RKO (cell line): ENCODE results near the gene IL31.
A peak's percentile ranks its signal among the peaks of the same experiment; 100 is the strongest.
"Not testable (repeated sequence)": the region's sequence is repeated elsewhere in the genome, so short reads cannot be mapped to it uniquely, and the experiment has no call there.

Experiments
- DNase-seq: peaks from one replicate; pipeline ENCODE4 v3.0.0-alpha.2; 2016; ENCODE audit warnings: low spot score

The IL31 gene

DNA sequence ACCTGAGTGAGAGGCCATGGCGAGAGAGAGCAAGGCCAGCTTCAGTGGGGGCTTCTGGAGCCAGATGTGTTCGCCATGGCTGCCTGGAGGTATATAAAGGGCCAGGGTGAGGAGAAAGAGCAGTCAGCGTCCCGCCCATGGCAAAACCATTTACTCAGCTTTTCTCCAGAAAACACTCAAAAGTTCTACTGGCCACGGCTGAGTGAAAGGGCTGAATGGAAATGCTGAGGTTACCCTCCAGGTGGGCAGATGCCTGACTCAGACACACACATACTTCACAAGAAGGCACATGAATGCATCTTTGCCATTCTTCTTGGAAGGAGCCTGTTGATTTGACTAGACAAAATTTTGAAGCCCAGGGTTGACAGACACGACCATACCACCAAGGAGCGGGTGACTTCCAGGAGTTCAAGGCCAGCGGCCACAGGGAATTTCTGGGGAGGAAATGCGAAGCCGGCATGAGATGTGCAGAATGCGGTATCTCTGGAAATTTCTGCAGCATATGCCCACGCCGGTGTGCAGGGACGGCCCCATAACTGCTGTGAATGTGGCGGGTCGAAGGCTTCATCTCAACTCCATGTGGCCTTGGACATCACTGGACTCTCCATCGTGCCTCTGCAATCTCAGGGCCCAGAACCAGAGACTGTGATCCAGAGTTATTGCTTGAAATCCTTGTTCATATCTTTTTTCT, at the start of gene IL31:
Gene IL31, minus strand, starts transcription at position 67 of the 691 bp plus-strand sequence. Its CDS starts 49 bp downstream, at position 18.
- no peak for DNase-seq

DNA sequence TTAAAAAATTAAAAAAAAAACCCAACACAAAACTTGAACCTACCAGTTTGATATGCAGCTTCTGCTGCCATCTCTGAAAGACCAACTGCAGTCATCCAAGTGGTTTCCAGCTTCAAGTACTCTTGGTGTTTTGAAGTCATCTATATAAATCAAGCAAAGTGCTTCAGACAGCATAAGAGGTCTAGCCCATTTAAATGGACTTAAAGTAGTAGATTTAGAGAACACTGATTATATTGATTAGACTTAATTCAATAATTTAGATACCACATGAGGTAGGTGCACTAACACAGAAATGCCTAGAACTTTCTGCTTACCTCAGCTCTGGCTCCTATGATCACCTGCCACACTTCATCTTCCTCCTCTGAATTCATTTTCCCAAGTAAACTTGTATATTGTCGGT, 42.4 kb upstream of the IL31 start:
- no peak for DNase-seq

DNA sequence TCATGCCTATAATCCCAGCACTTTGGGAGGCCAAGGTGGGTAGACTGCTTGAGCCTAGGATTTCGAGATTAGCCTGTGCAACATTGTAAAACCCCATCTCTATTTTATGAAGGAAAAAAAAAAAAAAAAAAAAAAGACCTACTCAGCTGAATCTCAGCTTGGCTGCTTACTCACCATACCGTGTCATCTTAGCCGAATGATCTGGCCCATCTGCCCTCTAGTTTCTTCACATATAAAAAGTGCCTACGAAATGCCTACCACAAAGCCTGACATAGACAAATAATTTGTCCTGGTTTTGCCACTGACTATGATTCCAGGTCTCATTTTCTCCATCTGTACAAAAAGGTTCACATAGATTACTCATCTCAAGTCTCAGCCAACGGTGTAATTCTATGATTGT, 41.8 kb upstream of the IL31 start:
- peak; percentile 47 for DNase-seq

DNA sequence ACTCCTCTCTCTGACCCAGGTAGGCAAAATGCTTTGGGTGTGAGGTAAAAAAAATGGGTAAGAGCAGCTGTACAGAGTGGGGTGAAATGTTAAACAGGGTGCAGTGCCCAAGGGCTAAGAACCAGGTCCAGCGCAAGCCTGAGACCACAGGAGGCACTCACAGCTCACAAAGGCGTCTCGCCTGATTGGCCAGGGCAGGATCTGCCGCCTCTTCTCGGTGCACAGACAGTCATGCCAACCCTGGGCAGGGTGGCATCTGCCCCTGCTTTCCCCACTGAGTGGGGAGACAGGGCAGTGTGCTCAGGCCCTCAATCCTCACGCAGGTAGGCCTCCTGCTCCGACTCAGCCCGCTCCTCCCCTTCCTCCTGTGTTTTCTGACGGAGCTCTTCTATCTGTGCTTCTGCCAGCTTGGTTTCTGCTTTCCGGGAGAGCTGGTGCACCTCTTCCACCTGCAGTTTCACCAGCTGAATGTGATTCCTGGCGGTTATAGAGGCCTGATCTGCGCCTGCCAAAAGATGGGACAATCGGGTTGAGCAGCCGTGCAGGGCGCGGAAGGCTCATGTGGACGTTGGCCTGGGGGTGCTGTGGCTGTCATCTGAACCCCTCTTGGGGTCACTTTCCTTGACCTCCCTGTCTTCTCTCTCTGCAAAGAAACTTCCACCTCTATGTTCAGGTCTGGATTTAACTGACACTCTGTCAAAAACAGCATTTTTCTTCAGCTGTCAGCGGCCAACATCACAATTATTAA, 34.2 kb upstream of the IL31 start:
- no peak for DNase-seq

DNA sequence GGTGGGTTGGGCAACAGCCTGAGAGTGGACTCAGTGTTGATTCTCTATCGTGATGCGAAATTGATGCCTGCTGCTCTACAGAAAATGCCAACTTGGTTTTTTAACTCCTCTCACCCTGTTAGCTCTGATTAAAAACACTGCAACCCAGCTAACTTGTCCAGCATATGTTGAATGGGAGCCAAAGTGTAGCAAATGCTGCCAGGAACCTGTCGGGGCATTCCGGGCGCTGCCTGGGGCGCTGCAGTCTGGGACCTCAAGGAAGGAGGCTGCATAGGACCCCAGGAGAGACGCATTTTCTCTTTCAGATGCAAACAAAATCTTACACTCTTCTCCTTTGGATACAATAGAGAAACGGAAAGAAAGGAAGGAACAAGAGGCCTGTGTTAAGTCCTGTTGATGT, 33.4 kb upstream of the IL31 start:
- no peak for DNase-seq

DNA sequence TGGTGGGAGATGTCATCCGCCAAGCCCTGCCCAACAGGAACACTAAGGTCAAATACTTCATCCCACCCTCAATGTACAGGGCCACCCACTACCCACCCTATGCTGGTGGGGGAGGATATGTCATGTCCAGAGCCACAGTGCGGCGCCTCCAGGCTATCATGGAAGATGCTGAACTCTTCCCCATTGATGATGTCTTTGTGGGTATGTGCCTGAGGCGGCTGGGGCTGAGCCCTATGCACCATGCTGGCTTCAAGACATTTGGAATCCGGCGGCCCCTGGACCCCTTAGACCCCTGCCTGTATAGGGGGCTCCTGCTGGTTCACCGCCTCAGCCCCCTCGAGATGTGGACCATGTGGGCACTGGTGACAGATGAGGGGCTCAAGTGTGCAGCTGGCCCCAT, 33.0 kb upstream of the IL31 start:
- DNase-seq, result no peak

DNA sequence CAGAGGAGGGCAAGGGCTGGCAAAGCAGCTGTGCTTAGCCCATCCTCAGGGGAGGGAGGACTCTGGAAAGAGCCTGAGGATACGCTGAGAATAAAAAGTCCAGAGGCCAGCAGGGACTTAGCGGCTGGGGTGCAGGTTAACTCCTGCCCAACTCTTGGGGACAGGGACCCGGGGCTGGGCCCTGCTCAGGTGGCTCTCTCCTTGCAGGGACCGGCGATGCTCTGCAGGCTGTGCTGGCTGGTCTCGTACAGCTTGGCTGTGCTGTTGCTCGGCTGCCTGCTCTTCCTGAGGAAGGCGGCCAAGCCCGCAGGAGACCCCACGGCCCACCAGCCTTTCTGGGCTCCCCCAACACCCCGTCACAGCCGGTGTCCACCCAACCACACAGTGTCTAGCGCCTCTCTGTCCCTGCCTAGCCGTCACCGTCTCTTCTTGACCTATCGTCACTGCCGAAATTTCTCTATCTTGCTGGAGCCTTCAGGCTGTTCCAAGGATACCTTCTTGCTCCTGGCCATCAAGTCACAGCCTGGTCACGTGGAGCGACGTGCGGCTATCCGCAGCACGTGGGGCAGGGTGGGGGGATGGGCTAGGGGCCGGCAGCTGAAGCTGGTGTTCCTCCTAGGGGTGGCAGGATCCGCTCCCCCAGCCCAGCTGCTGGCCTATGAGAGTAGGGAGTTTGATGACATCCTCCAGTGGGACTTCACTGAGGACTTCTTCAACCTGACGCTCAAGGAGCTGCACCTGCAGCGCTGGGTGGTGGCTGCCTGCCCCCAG, 32.3 kb upstream of the IL31 start:
- DNase-seq, result no peak

DNA sequence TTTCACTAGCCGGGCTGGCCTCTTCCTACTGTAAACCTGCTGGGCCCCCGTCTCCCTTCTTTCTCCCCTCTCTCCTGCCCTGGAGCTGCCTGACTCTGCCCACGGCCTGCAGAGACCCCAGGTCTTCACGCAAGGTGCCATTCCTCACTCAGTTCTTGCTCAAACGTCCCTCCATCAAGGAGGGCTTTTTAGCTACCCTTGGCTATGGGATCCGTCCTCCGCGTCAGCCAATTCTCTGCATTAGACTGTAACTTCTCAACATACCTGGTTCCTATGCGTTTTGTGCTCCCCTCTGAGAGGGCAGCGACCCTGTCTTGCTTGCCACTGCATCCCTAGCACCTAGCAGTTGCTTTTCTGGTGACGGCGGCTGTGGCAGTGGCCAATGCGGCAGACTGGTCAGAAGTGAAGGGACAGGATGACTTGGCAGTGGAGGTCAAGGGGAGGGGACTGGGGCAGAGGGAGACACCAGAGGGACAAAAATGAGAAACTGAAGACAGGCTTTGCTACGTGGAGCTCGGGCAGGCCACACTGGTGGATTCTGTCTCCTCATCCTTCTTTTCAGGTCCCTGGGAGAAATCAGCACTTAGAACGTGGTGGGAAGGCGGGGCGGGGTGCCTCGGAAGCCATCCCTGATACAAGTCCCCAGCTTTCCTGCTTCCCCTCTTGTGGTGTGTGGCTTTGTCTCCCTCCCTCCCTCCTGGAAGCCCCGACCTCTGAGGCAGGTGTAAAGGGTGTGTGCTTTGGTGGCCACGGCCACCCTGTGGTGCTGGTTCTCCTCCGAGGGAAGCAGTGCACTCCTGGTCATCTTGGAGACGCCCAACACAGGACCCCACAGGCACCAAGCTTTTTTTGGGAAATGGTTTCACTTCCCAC, 31.3 kb upstream of the IL31 start:
- DNase-seq, result no peak

DNA sequence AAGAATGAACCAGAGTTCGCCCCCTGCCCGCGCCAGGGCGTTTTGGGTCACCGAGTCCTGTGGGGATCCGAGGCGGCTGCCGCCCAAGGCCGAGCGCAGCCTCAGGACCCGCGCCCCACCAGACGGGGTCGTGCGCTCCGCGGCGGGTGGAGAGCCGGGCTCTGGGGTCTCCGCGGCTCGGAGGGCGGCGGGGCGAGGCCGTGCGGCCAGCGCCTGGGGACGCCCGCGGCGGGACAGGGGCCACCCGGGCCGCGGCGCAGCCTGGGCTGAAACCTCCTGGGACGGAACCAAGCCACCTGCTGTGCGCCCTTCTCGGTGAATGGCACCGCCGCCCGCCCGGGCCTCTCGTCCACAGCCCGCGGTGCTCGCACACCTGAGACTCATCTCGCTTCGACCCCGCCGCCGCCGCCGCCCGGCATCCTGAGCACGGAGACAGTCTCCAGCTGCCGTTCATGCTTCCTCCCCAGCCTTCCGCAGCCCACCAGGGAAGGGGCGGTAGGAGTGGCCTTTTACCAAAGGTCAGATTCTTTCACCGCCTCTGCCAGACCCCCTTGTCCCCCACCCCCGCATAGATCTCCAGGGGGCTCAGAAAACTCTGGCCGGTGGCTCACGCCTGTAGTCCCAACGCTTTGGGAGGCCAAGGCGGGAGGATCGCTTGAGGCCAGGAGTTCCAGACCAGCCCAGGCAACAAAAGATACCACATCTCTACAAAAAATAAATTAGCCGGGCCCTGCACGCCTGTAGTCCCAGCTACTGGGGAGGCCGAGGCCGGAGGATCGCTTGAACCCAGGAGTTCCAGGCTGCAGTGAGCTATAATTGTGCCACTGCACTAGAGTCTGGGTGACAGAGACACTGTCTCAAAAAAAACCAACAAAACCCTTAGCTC, 30.4 kb upstream of the IL31 start:
- no peak for DNase-seq

DNA sequence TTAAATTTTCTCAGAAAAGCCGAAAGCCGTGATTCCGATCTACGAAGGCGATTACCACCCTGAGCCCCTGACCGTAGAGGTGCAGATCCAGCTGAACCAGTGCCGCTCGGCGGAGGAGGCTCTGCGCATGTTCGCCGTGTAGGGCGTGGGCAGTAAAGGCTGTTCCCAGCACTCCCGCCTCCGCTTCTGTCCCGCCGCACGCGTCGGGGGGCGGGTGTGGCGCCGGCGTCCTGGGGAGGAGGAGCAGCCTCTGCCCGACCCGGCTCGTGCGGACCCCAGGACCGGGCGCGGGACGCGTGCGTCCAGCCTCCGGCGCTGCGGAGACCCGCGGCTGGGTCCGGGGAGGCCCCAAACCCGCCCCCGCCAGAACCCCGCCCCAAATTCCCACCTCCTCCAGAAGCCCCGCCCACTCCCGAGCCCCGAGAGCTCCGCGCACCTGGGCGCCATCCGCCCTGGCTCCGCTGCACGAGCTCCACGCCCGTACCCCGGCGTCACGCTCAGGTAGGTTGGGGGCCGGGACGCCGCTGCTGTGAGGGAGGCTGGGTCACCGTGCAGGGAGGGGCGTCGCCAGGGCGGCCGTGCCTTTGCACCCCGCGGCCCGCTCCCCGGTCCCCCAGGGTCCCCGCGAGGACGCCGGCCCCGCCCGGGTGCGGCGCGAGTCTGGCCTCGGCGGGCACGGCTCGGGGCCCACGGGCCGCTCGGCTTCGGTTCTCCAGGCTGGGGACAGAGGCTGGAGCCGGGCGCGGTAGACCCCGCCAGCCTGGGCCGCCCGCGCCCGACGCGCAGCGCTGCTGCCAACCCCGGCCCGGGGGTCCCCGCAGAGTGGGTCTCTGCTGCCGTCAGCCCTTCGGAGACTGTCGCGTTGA, 29.5 kb upstream of the IL31 start, which contains the start of gene B3GNT4:
Gene B3GNT4, plus strand, starts transcription at position 409 of the 866 bp plus-strand sequence. CDS start 910 bp downstream, outside the sequence.
- no peak for DNase-seq

DNA sequence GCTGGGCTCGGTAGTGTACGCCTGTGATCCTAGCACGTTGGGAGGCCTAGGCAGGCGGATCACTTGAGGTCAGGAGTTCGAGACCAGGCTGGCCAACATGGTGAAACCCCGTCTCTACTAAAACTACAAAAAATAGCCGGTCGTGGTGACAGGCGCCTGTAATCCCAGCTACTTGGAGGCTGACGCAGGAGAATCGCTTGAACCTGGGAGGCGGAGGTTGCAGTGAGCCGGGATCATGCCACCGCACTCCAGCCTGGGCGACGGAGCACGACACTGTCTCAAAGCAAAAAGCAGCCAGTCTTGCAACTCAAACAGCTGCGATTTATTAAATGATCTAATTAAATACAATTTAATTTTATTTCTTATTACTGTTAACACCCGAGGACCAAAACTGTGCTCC, 28.8 kb upstream of the IL31 start:
- DNase-seq, result not testable (repeated sequence)

DNA sequence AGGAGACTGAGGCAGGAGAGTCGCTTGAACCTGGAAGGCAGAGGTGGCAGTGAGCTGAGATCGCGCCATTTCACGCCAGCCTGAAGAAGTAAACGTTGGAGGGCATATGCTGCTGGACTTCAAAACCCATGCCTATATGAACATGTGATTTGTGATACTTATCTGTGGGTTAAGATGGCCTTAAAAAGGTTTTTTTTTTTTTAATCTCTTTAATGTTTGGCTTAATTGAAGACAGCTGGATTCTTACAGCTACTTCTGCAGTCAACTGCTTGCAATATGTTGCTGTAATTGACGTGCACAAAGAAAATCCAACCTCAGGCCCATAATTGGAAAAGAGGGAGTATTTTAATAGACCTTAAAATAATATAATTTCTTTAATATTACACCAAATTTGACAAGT, 28.0 kb upstream of the IL31 start:
- DNase-seq, result no peak

DNA sequence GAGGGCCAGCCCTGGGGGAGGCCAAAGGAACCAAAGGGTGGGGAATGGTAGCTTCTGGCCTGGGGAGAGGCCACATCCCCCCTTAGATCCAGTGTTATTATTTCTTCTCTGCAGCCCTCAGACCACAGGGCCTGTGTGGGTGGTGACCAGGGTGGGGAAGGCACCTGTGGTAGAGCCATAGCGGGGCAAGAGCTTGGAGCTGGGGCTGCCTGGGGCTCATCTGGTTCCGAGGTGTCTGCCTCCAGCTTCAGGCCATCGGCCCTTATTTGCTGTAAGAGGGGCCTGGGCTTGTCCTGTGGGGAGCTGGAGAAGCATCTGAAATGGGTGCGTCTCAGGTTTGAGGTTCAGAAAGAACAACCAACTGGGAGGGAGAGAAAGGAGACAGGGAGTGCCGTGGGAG, 27.4 kb upstream of the IL31 start:
- no peak for DNase-seq

DNA sequence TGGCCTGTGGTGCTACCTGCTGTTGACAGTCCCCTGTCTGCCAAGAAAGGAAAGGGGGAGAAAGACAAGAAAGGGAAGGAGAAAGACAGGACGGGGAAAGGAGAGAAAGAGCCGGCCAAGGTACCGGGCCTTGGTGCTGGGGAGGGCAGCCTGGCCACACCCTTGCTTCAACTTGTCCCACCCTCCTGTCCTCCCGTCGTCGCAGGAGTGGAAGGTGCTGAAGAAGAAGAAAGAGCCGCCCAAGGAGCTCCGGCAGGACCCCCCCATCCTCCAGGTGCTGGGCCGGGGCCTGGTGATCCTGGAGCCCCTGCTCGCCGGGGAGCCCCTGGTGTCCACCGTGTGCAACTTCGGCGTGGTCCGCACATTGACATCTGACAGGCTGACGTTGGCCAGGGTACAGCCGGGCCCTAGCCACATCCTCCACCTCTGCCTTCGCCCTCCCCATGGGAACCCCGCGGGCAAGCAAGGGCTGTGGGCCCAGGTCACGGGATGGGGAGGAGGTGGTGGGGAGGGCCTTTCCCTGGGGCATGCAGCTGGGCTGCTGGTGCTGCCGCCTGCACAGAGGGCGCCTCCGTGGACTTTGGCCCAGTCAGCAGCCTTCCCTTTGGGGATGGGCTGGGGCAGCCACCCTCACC, 26.6 kb upstream of the IL31 start:
- DNase-seq, result no peak

DNA sequence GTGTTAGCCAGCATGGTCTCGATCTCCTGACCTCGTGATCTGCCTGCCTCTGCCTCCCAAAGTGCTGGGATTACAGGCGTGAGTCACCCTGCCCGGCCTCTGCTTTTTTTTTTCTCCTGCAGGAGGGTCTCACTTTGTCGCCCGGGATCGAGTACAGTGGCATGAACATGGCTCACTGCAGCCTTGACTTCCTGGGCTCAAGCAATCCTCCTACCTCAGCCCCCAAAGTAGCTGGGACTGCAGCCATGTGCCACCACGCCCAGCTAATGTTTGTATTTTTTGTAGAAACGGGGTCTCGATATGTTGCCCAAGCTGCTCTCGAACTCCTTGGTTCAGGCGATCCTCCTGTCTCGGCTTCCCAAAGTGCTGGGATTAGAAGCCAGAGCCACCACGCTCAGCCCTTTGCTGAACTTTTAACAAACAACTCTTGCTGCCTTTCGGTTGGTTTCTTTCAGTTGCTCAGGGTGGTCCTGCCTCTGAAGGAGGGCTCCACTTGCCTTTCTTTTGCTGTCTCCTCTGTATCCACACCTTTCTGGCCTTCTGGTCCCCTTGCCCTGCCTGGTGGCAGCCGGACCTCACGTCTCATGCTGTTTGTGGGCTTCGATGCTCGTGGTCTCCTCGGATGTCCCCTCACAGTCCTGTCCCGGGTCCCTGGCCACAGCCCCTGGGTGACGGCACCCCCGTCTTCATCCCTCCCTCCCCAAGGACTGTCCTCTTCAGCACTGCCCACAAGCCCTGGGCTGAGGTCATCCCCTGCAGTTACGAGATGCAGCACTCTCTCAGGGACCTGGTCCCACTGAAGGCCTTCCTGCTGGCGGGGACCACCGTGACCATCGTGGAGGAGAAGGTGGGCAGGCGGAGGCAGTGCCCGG, 25.7 kb upstream of the IL31 start:
- DNase-seq, result no peak

DNA sequence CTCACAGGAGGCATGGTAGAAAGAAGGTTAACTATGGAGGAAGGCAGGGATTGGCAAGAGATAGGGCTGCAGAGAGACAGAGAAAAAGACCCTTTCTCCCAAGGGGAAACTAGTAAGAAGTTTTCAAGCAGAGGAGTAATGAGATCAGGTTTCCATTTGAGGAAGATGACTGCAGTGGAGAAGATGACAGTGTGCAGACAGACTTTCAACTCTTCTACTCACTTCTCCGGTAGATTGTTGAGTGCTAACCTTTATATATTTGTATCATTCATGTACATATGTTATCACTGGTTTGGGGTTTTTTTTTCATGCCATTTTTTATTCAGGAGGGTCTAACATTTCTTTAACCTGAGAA, 23.6 kb upstream of the IL31 start:
- no peak for DNase-seq

DNA sequence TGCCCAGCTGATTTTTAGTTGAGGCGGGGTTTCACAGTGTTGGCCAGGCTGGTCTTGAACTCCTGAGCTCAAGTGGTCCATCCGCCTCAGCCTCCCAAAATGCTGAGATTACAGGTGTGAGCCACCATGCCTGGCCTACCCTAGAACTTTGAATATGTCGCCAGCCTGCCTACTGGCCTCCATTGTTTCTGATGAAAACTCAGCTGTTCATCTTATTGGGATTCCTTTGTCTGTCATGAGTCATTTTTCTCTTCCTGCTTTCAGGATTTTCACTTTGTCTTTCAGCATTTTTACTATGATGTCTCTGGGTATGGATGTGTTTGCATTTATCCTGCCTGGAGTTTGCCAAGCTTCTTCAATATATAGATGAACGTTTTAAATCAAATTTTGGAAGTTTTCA, 21.4 kb upstream of the IL31 start:
- no peak for DNase-seq

DNA sequence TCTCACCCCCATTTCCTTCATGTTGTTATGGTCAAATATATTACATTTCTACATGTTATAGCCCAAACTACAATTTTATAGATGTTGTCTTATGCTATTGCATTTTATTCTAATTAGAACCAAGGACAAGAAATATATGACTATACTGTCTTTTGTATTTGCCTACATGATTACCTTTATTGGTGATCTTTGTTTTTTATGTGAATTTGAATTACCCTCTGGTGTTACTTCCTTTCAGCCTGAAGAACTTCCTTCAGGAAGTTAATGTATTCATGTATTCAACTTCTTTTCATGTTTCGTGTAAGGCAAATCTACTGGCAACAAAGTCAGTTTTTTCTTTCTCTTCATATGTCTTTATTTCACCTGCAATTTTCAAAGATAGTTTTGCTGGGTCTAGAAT, 20.8 kb upstream of the IL31 start:
- no peak for DNase-seq

DNA sequence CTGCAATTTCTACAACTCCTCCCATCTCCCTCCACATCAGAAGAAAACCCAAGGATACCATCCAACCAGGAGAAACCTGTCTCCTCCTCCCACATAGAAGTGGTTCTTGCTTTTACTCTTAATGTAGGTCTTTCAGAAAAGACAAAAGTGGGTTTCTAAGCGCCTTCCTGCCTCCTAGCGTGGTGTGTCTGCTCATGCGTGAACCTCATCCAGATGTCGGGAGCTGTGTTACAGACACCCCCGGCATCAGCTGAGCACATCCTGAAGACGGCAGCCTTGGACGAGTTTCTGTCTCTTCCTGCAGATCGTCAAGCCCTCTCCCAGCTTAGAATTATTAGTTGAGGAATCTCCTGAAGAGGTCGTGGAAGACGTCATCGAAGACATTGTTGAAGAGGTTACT, 18.4 kb upstream of the IL31 start:
- DNase-seq, result no peak
